Vagina (tissue), 2 donors: ENCODE data around the gene TBX21.

Experiments
- CTCF ChIP-seq, 3 experiments: fragments of 450-650 bp in 2 of 3; fragments of 200-600 bp in 1 of 3; sonication (generic) in 1 of 3; IDR thresholded peaks; one replicate each; pipeline ENCODE4 v1.5.1; 2017 to 2019; ENCODE audit warnings: antibody characterized with exemption in 3 of 3, mild to moderate bottlenecking in 2 of 3, moderate library complexity in 2 of 3
- POLR2A ChIP-seq, 2 donors: fragments of 450-650 bp; IDR thresholded peaks; one replicate each; pipeline ENCODE4 v1.6.1; 2017; ENCODE audit warnings: antibody characterized with exemption in 2 of 2, mild to moderate bottlenecking in 2 of 2, moderate library complexity in 2 of 2

- TF ChIP-seq CTCF (IDR thresholded peaks at IDR 0.05) (no peak), POLR2A (IDR thresholded peaks at IDR 0.05) (no peak)
Observed at GRCh38 chr17:47724705-47725104, 8.3 kb upstream of the TBX21 start.
